Measurements from ENCODE around the gene MACROH2A1.

DNA sequence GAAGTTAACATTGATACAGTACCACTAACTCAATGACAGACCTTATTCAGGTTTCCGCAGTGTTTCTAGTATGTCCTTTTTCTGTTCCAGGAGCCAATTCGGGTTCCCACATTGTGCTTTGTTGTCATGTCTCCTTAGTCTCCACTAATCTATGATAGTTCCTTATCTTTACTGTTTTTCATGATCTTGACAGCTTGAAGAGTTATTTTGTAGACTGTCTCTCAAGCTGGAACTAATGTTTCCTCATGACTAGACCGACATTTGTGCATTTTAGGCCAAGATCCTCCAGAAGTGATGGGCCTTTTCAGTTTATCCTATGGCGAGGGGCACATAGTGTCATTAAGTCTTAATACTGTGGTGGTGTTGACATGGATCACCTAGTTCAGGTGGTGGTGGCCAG is 104.2 kb downstream of the MACROH2A1 start:
- no peak for TF ChIP-seq POLR2A (IDR thresholded peaks at IDR 0.05; ENCODE audit: low read length)
- no peak for TF ChIP-seq GATA1 (IDR thresholded peaks at IDR 0.05; ENCODE audit: low read depth, low read length)
